Liver (tissue), 3 donors: Measurements from ENCODE around the gene ARHGEF39.

Experiments
- RAD21 ChIP-seq, 2 donors: IDR thresholded peaks; 2 replicates each; pipeline ENCODE4 v1.6.1; 2016; ENCODE audit warnings: antibody characterized with exemption in 2 of 2, mild to moderate bottlenecking in 2 of 2
- SP1 ChIP-seq: IDR thresholded peaks from 2 replicates; pipeline ENCODE4 v1.6.1; 2018; ENCODE audit warnings: antibody characterized with exemption, mild to moderate bottlenecking
- TF ChIP-seq, protein P1 (sequence below): fragments of 150-350 bp; IDR thresholded peaks from 2 replicates; pipeline ENCODE4 v1.5.1; 2017; ENCODE audit warnings: improper control_type of control experiment, low read depth, low read length; ENCODE audit not compliant: missing input control
- donor health status: healthy.
- donor health status: healthy.

- TF ChIP-seq, protein P1, sequence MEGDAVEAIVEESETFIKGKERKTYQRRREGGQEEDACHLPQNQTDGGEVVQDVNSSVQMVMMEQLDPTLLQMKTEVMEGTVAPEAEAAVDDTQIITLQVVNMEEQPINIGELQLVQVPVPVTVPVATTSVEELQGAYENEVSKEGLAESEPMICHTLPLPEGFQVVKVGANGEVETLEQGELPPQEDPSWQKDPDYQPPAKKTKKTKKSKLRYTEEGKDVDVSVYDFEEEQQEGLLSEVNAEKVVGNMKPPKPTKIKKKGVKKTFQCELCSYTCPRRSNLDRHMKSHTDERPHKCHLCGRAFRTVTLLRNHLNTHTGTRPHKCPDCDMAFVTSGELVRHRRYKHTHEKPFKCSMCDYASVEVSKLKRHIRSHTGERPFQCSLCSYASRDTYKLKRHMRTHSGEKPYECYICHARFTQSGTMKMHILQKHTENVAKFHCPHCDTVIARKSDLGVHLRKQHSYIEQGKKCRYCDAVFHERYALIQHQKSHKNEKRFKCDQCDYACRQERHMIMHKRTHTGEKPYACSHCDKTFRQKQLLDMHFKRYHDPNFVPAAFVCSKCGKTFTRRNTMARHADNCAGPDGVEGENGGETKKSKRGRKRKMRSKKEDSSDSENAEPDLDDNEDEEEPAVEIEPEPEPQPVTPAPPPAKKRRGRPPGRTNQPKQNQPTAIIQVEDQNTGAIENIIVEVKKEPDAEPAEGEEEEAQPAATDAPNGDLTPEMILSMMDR, result no peak
- no peak for TF ChIP-seq RAD21 (IDR thresholded peaks at IDR 0.05)
- no peak for TF ChIP-seq SP1
Measured at GRCh38 chr9:35635730-35636129, 29.3 kb downstream of the ARHGEF39 start.
